CD8-positive, alpha-beta memory T cell (primary cell): ENCODE measurements around the gene SLC10A3. TPM values are rescaled to one million over a fixed set of nuclear protein-coding genes. Genes with fewer than 3 reads are reported as not detected.
A peak's percentile ranks its signal among the peaks of the same experiment; 100 is the strongest.

Experiments
- CTCF ChIA-PET: fragments of 350-600 bp; sonication (Branson Sonifier 250); formaldehyde crosslinking; loops from one replicate; lab custom pipeline; 2021; ENCODE audit warnings: antibody characterized with exemption; lab: Charles Lee
- POLR2A ChIA-PET: fragments of 350-600 bp; sonication (Branson Sonifier 250); formaldehyde crosslinking; loops from one replicate; lab custom pipeline; 2021; ENCODE audit warnings: antibody characterized with exemption; lab: Charles Lee
- DNase-seq, 5 donors: peaks; one replicate each; pipeline versions ENCODE4 v3.0.0 to v3.0.0-alpha.2; 2020 to 2022; ENCODE audit warnings: mixed read lengths in 1 of 5
- H3K27ac ChIP-seq: one replicate; pipeline ENCODE4 v1.7.0; 2013; ENCODE audit warnings: low read depth, mild to moderate bottlenecking, low read length, moderate library complexity
- H3K27me3 ChIP-seq: 2 replicates; pipeline ENCODE4 v1.7.0; 2013; ENCODE audit warnings: low read length, mild to moderate bottlenecking; ENCODE audit not compliant: insufficient read depth, poor library complexity, severe bottlenecking
- H3K36me3 ChIP-seq: 2 replicates; pipeline ENCODE4 v1.7.0; 2013; ENCODE audit warnings: mild to moderate bottlenecking, low read length, moderate library complexity; ENCODE audit not compliant: insufficient read depth
- H3K4me1 ChIP-seq: 2 replicates; pipeline ENCODE4 v1.7.0; 2013; ENCODE audit warnings: mild to moderate bottlenecking, low read length, moderate library complexity; ENCODE audit not compliant: insufficient read depth
- H3K4me3 ChIP-seq: 2 replicates; pipeline ENCODE4 v1.7.0; 2013; ENCODE audit warnings: mild to moderate bottlenecking, low read length
- H3K9me3 ChIP-seq: 2 replicates; pipeline ENCODE4 v1.7.0; 2013; ENCODE audit warnings: mild to moderate bottlenecking, low read length
- H3K27ac Mint-ChIP-seq, 8 donors: one replicate each; pipeline ENCODE4 v1.8.0; 2020 to 2021; ENCODE audit warnings: mixed read lengths in 8 of 8, mild to moderate bottlenecking in 6 of 8, inconsistent platforms in 3 of 8, moderate library complexity in 3 of 8
- H3K27me3 Mint-ChIP-seq, 2 donors: one replicate each; pipeline ENCODE4 v1.8.0; 2020 to 2021; ENCODE audit warnings: mixed read lengths in 2 of 2, mild to moderate bottlenecking in 1 of 2, moderate library complexity in 1 of 2
- H3K36me3 Mint-ChIP-seq, 3 donors: one replicate each; pipeline ENCODE4 v1.8.0; 2020 to 2021; ENCODE audit warnings: mixed read lengths in 3 of 3, inconsistent platforms in 1 of 3, mild to moderate bottlenecking in 1 of 3
- H3K4me1 Mint-ChIP-seq, 3 donors: one replicate each; pipeline ENCODE4 v1.8.0; 2020 to 2021; ENCODE audit warnings: mixed read lengths in 3 of 3, inconsistent platforms in 1 of 3, mild to moderate bottlenecking in 1 of 3
- H3K4me3 Mint-ChIP-seq, 7 donors: one replicate each; pipeline ENCODE4 v1.8.0; 2020 to 2021; ENCODE audit warnings: mixed read lengths in 7 of 7, mild to moderate bottlenecking in 6 of 7, moderate library complexity in 4 of 7, inconsistent platforms in 2 of 7
- H3K9me3 Mint-ChIP-seq, 5 donors: one replicate each; pipeline ENCODE4 v1.8.0; 2020 to 2022; ENCODE audit warnings: mixed read lengths in 5 of 5, mild to moderate bottlenecking in 3 of 5, moderate library complexity in 2 of 5, inconsistent platforms in 1 of 5
- polyA plus RNA-seq: library from polyadenylated mRNA; unstranded; fragments of 300-500 nt; fragmentation: Illumina TruSeq; gene quantifications from one replicate; pipeline ENCODE4 v1.2.3, GENCODE V29; 2021
- total RNA-seq, 2 experiments: library from RNA; stranded (reverse); gene quantifications; one replicate each; pipeline ENCODE4 v1.2.3, GENCODE V29; 2021

The SLC10A3 gene
- total and polyA plus RNA-seq, 3 experiments from 2014 or later = 40.8 to 81.0 (median 45.7) TPM

GRCh38 chrX:154515966-154516655, 25.7 kb upstream of the SLC10A3 start, which contains the start of gene FAM3A:
Gene FAM3A, minus strand, starts transcription at chrX:154516232. Its CDS starts 460 bp downstream, at chrX:154515772.
- H3K36me3 ChIP-seq = no peaks in the 10 kb centered on the region
- peak; percentile 88 to 95 (median 89) for DNase-seq
- Mint-ChIP-seq H3K4me1 (peaks cover 19 to 32% (median 23%) of the 10 kb centered on the region in 3 donors), H3K36me3 (peaks cover 0 to 3% (median 0%) of the 10 kb centered on the region in 3 donors), H3K9me3 (no peaks in the 10 kb centered on the region), H3K4me3 (peak within 1 kb of the TSS; percentile 80 to 91 (median 86)), H3K27ac (peak within 1 kb of the TSS; percentile 87 to 97 (median 92)), H3K27me3 (peaks cover 0 to 3% of the 10 kb centered on the region in 2 donors)
- peaks cover 25% of the 10 kb centered on the region for H3K4me1 ChIP-seq
- H3K27me3 ChIP-seq = no peaks in the 10 kb centered on the region
- H3K4me3 ChIP-seq = peak within 1 kb of the TSS; percentile 67
- ChIA-PET CTCF (interaction anchor here (1.2 to 1.4 kb wide), 3 partner anchors 11 to 117 kb away, joined by 3 to 4 read pairs (median 3); no protein-coding TSS in a partner anchor), POLR2A (interaction anchor here (0.6 to 2.6 kb wide), 6 partner anchors 10 to 588 kb away, joined by 3 to 16 read pairs (median 3); partner anchors contain the start of gene SLC10A3)
- peak within 1 kb of the TSS; percentile 67 for H3K27ac ChIP-seq
- H3K9me3 ChIP-seq = no peaks in the 10 kb centered on the region

DNA sequence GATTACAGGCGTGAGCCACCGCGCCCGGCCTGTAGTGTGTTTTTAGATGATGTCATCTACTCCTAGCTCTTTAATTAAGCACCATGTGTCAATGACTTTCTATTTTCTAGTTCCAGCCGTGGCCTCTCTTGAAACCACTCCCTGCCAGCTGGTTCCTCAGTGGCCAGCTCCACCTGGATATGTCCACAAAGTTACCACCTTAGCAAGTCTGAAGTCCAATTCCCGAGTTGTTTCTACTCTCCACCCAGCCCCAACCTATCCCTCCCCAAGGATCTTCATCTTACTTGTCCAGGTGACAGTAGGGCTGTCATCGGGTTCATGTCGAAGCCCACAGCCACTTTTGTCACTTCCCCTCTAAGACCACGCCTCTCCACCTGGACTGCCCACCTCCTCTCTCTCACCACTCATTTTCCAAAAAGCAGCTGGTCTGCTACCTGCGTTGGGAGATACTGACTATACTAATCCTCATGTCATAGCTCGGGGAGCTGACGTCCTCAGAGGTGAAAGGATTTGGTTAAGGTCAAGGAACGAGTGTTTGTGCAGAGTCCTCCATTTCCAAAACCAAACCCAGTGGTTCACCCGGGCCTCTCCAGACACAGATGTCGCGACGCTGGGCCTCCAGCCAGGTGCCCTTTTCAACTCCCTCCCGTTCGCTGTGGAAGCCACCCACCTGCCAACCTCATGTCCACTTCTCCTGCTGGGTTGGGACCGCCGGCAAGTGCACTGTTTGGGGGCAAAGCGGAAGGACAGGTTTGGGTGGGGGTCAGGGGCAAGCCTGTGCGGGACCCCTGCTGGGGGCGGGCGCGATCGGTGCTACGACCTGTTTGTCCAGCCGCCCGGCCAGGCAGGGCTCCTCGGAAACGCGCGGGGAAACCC, 24.9 kb upstream of the SLC10A3 start:
- H3K27me3 Mint-ChIP-seq = peaks cover 0 to 3% of the 10 kb centered on the region in 2 donors
- peaks cover 0 to 6% (median 2%) of the 10 kb centered on the region in 3 donors for H3K36me3 Mint-ChIP-seq
- ChIA-PET CTCF (interaction anchor here (1.2 to 1.4 kb wide), 2 partner anchors 12 to 23 kb away, joined by 3 to 4 read pairs; no protein-coding TSS in a partner anchor), POLR2A (interaction anchor here (2.6 kb wide), 1 partner anchor 25 kb away, joined by 16 read pairs; the partner anchor contains the start of gene SLC10A3)
- Histone ChIP-seq H3K27me3 (no peaks in the 10 kb centered on the region), H3K27ac (peak overlapping the region; percentile 67), H3K36me3 (no peaks in the 10 kb centered on the region), H3K4me1 (peaks cover 27% of the 10 kb centered on the region), H3K4me3 (peak overlapping the region; percentile 56), H3K9me3 (no peaks in the 10 kb centered on the region)
- peak overlapping the region; percentile 87 to 97 (median 92) for H3K27ac Mint-ChIP-seq
- no peaks in the 10 kb centered on the region for H3K9me3 Mint-ChIP-seq
- peak in 1 of 5 donors; percentile 49 for DNase-seq
- H3K4me3 Mint-ChIP-seq = peak overlapping the region; percentile 72 to 90 (median 84)
- peaks cover 23 to 36% (median 28%) of the 10 kb centered on the region in 3 donors for H3K4me1 Mint-ChIP-seq

DNA sequence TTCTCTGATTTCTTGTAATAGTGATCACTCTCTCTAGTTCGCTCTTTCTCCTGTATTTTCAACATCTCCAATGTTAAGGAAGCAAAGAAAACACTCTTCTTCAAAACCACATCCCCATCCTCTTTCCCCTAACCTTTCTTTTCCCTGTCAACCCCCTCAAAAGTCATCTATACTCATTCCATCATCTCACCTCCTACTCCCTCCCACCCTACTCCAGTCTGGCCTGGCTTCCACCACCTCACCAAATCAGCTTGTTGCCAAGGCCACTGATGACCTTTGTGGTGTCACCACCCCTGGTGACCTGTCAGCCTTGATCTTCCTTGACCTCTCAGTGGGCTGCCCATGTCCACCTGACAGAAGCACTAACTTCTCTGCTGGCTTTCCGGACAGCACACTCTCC, 23.3 kb upstream of the SLC10A3 start:
- Mint-ChIP-seq H3K36me3 (peaks cover 6 to 18% (median 7%) of the 10 kb centered on the region in 3 donors), H3K9me3 (no peaks in the 10 kb centered on the region), H3K4me3 (peak overlapping the region in 3 of 7 donors; percentile 22 to 74 (median 37)), H3K27ac (peak overlapping the region in 7 of 8 donors; percentile 3 to 71 (median 43)), H3K4me1 (peaks cover 23 to 36% (median 28%) of the 10 kb centered on the region in 3 donors), H3K27me3 (no peaks in the 10 kb centered on the region)
- H3K27ac ChIP-seq = no peak overlapping the region
- H3K36me3 ChIP-seq = no peaks in the 10 kb centered on the region
- no peaks in the 10 kb centered on the region for H3K27me3 ChIP-seq
- peaks cover 27% of the 10 kb centered on the region for H3K4me1 ChIP-seq
- ChIA-PET CTCF (no interaction called here), POLR2A (no interaction called here)
- DNase-seq = no peak
- no peaks in the 10 kb centered on the region for H3K9me3 ChIP-seq
- H3K4me3 ChIP-seq = no peak overlapping the region

DNA sequence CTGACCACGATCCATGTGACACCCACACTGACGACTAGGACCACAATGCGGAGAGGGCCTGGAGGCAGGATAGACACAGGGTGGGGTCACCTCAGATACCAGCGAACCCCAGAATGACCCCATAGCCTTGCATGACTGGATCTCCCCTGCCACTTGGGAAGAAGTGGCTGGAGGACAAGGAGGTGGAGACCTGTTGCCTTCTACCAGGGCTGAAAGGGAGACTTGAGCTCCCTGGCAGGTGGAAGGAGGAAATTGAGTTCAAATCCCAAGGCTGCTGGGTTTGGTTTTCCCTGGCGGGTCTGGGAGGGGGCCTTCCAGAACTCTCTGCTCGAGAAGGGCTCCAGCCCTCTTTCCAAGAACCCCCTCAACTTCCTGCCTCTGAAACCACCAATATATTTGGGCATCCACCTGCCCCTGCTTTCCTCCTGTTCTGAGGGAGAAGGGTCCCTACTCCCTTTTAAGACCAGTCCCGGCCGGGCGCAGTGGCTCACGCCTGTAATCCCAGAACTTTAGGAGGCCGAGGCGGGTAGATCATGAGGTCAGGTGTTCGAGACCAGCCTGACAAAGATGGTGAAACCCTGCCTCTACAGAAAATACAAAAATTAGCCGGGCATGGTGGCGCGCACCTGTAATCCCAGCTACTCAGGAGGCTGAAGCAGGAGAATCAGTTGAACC, 22.6 kb upstream of the SLC10A3 start:
- POLR2A ChIA-PET = no interaction called here
- no peaks in the 10 kb centered on the region for H3K27me3 ChIP-seq
- CTCF ChIA-PET = interaction anchor here (1.2 kb wide), 1 partner anchor 14 kb away, joined by 3 read pairs; no protein-coding TSS in a partner anchor
- H3K36me3 ChIP-seq = no peaks in the 10 kb centered on the region
- Mint-ChIP-seq H3K27me3 (no peaks in the 10 kb centered on the region), H3K9me3 (peaks cover 0 to 2% (median 0%) of the 10 kb centered on the region in 5 donors), H3K36me3 (peaks cover 6 to 22% (median 9%) of the 10 kb centered on the region in 3 donors), H3K4me1 (peaks cover 23 to 36% (median 28%) of the 10 kb centered on the region in 3 donors), H3K27ac (peak overlapping the region in 2 of 8 donors; percentile 17 to 36), H3K4me3 (peak overlapping the region in 1 of 7 donors; percentile 66)
- H3K4me1 ChIP-seq = peaks cover 27% of the 10 kb centered on the region
- no peaks in the 10 kb centered on the region for H3K9me3 ChIP-seq
- no peak overlapping the region for H3K4me3 ChIP-seq
- H3K27ac ChIP-seq = no peak overlapping the region
- DNase-seq = no peak

DNA sequence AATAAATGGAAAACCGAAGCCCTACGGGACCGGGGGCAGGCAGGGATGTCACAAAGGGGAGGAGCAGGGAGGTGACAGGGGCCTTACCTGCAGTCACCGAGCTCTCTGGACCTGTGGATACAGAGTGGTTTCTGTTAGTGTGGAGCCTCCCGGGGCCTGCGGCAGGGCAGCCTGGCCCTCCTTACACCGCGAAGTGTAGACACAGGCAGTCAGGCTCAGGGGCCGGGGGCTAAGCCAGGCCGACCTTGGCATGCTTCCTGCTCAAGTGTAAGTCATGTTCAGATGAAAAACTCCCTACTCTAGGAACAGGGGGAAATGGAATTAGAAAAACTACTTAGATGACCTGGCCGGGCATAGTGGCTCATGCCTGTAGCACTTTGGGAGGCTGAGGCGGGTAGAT, 21.3 kb upstream of the SLC10A3 start:
- CTCF ChIA-PET = interaction anchor here (0.6 to 1.2 kb wide), 2 partner anchors 15 to 541 kb away, joined by 3 read pairs; partner anchors contain the start of gene HCFC1
- Mint-ChIP-seq H3K27ac (peak overlapping the region; percentile 40 to 88 (median 77)), H3K27me3 (no peaks in the 10 kb centered on the region), H3K4me1 (peaks cover 23 to 34% (median 28%) of the 10 kb centered on the region in 3 donors), H3K4me3 (peak overlapping the region in 3 of 7 donors; percentile 15 to 59 (median 31)), H3K36me3 (peaks cover 6 to 24% (median 9%) of the 10 kb centered on the region in 3 donors), H3K9me3 (peaks cover 0 to 2% (median 0%) of the 10 kb centered on the region in 5 donors)
- H3K9me3 ChIP-seq = no peaks in the 10 kb centered on the region
- no peaks in the 10 kb centered on the region for H3K36me3 ChIP-seq
- POLR2A ChIA-PET = interaction anchor here (0.5 kb wide), 1 partner anchor 9 kb away, joined by 8 read pairs; no protein-coding TSS in a partner anchor
- H3K4me1 ChIP-seq = peaks cover 23% of the 10 kb centered on the region
- no peak for DNase-seq
- no peaks in the 10 kb centered on the region for H3K27me3 ChIP-seq
- peak overlapping the region; percentile 51 for H3K27ac ChIP-seq
- no peak overlapping the region for H3K4me3 ChIP-seq

DNA sequence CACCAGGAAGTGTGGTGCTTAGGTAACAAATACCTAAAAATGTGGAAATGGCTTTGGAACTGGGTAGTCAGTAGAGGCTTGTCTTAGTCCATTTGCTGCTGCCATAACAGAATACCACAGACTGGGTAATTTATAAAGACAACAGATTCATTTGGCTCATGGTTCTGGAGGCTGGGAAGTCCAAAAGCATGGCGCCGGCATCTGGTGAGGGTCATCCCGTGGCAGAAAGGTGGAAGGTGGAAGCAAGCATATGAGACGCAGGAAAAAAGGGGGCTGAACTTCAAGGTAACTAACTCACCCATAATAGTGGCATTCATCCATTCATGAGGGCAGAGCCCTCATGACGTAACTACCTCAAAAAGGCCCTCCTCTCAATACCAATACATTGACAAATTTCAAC, 19.0 kb upstream of the SLC10A3 start:
- POLR2A ChIA-PET = no interaction called here
- Histone ChIP-seq H3K27me3 (no peaks in the 10 kb centered on the region), H3K9me3 (no peaks in the 10 kb centered on the region), H3K4me3 (no peak overlapping the region), H3K4me1 (peaks cover 13% of the 10 kb centered on the region), H3K27ac (no peak overlapping the region), H3K36me3 (peaks cover 4% of the 10 kb centered on the region)
- CTCF ChIA-PET = no interaction called here
- Mint-ChIP-seq H3K27me3 (peaks cover 0 to 1% of the 10 kb centered on the region in 2 donors), H3K4me3 (no peak overlapping the region), H3K36me3 (peaks cover 6 to 35% (median 9%) of the 10 kb centered on the region in 3 donors), H3K9me3 (peaks cover 0 to 2% (median 0%) of the 10 kb centered on the region in 5 donors), H3K4me1 (peaks cover 13 to 23% (median 22%) of the 10 kb centered on the region in 3 donors), H3K27ac (peak overlapping the region in 1 of 8 donors; percentile 52)
- DNase-seq = no peak

- peaks cover 0 to 1% of the 10 kb centered on the region in 2 donors for H3K27me3 Mint-ChIP-seq
- peaks cover 6 to 32% (median 9%) of the 10 kb centered on the region in 3 donors for H3K36me3 Mint-ChIP-seq
- peaks cover 12 to 16% (median 14%) of the 10 kb centered on the region in 3 donors for H3K4me1 Mint-ChIP-seq
- Histone ChIP-seq H3K27me3 (no peaks in the 10 kb centered on the region), H3K4me1 (peaks cover 10% of the 10 kb centered on the region), H3K36me3 (peaks cover 4% of the 10 kb centered on the region), H3K27ac (no peak overlapping the region), H3K9me3 (no peaks in the 10 kb centered on the region), H3K4me3 (no peak overlapping the region)
- POLR2A ChIA-PET = interaction anchor here (0.6 kb wide), 1 partner anchor 13 kb away, joined by 4 read pairs; no protein-coding TSS in a partner anchor
- peak overlapping the region in 2 of 8 donors; percentile 54 to 66 for H3K27ac Mint-ChIP-seq
- peaks cover 0 to 2% (median 0%) of the 10 kb centered on the region in 5 donors for H3K9me3 Mint-ChIP-seq
- no peak overlapping the region for H3K4me3 Mint-ChIP-seq
- CTCF ChIA-PET = no interaction called here
- no peak for DNase-seq
These were observed 17.9 kb upstream of the SLC10A3 start for GRCh38 chrX:154508384-154508745.
